Measurements from ENCODE around the gene WDR5B. TPM values are rescaled to one million over a fixed set of nuclear protein-coding genes. Genes with fewer than 3 reads are reported as not detected.

The WDR5B gene
- 5.6 and 9.2 TPM in 2 replicates for total RNA-seq (2012; rRNA removed)
- 2.3 and 3.1 TPM in 2 replicates for polyA plus RNA-seq (2012; rRNA removed)
- polyA plus RNA-seq (2012; cell fraction: cytosol; rRNA removed): 0.48 TPM in 2 replicates
- 0.33 and 1.4 TPM in 2 replicates for polyA plus RNA-seq (2012; cell fraction: nucleus; rRNA removed; ENCODE audit: low replicate concordance)
- percentile 60 among the genes with signal in this experiment for Bru-seq, nascent RNA
- BruChase-seq, experiment 1, labeled RNA remaining after a 6-hour chase: percentile 53 among the genes with signal in this experiment
- BruChase-seq, experiment 2, labeled RNA remaining after a 2-hour chase: percentile 80 among the genes with signal in this experiment
- long read RNA-seq, transcript WDR5B-201 (1 exons, 3,720 nt): major isoform, 12 of 12 reads
- long read RNA-seq, partial matches to known transcripts: 0 of 12 reads
- long read RNA-seq, other reads (novel, unspliced or antisense): 0 of 12 reads

DNA sequence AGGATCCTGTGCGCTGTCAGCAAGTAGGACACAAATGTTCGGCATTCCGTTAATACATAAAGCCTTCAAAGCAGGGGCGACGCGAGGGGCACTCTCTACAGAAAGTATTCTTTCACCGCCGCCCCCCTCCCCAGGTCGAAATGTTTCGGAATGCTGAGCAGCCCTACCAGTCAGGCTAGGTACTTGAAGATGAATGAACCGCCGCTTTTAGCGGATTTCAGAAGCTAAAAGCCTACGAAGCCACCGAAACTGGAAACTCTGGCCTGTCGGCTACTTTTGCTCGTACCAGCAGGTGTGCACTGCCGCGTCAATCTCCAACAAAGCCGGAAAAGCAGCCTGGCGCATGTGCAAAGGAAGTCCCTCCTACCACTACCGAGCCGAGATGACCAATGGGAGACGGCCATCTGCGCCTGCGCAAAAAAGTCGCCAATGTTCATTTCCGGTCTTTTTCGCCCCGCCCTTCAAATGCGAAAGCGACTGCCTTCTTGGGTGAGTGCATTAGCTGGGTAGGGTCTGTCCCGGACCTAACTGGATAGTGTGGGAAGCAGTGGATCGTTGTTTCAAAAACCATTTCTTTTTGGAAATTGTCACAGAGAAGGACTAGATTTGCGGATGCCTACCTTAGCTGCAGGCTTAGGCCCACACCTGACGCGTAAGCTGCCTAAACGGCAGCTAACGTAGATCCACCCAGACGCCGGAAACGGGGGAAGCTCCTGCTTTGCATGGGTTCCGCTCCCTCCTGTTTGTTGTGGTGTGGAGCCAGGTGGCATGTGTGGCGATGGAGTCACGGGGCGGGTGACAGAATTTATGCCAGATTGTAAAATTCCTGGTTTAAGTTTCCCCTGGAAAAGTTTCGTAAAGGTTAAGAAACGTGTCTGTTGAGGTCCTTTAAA is at the start of gene WDR5B:
WDR5B (minus strand) TSS at position 301 of the 893 bp plus-strand sequence. CDS start 534 bp downstream, outside the sequence.
- Histone ChIP-seq H2BK15ac (ENCODE audit: low read depth, low read length) (no peak within 1 kb of the TSS), H3K4me2 (ENCODE audit: low read depth, low read length) (peak within 1 kb of the TSS; percentile 93), H4K20me1 (ENCODE audit: insufficient read depth, low read length) (no peaks in the 10 kb centered on the region), H4K8ac (ENCODE audit: low read depth in 2 of 2, low read length in 2 of 2) (peak within 1 kb of the TSS; percentile 77 to 99), H2BK5ac (ENCODE audit: low read depth, low read length, poor library complexity, severe bottlenecking) (peak within 1 kb of the TSS; percentile 94), H3K9me1 (ENCODE audit: insufficient read depth, low read length) (peaks cover 3% of the 10 kb centered on the region), H3K27ac (ENCODE audit: insufficient read depth, low read length) (peak within 1 kb of the TSS; percentile 84), H4K91ac (ENCODE audit: insufficient read depth, low read depth, low read length) (peak within 1 kb of the TSS; percentile 89), H3K36me3 (ENCODE audit: control insufficient read depth, insufficient read depth, low read length) (no peaks in the 10 kb centered on the region), H3K27me3 (ENCODE audit: control insufficient read depth, insufficient read depth, low read length) (no peaks in the 10 kb centered on the region), H3K4ac (ENCODE audit: low read depth, low read length) (peak within 1 kb of the TSS; percentile 87), H3K4me1 (ENCODE audit: control insufficient read depth, insufficient read depth, low read length) (peaks cover 2% of the 10 kb centered on the region), H3K79me1 (ENCODE audit: low read depth in 1 of 2, low read length in 2 of 2) (peaks cover 26 to 49% of the 10 kb centered on the region in 2 experiments), H3K18ac (ENCODE audit: low read depth, low read length) (peak within 1 kb of the TSS; percentile 74), H3K56ac (ENCODE audit: extremely low read depth, insufficient read depth, low read length) (peak within 1 kb of the TSS; percentile 95), H3K9ac (ENCODE audit: low read depth, low read length) (peak within 1 kb of the TSS; percentile 86), H2AK9ac (replicated peaks; ENCODE audit: low read depth, low read length, poor library complexity) (peak within 1 kb of the TSS; percentile 84), H2AK5ac (ENCODE audit: low read depth, low read length) (peak within 1 kb of the TSS; percentile 59), H2BK120ac (ENCODE audit: low read depth, low read length) (peak within 1 kb of the TSS; percentile 42; the same call in 1 of the 2 replicates), H3K23ac (ENCODE audit: low read depth, low read length) (peak within 1 kb of the TSS; percentile 77), H3K4me3 (ENCODE audit: insufficient read depth, low read depth, low read length) (peak within 1 kb of the TSS; percentile 68), H4K5ac (ENCODE audit: low read depth, low read length) (peak within 1 kb of the TSS; percentile 92), H3K14ac (replicated peaks; ENCODE audit: low read depth, low read length) (peak within 1 kb of the TSS; percentile 95), H2BK20ac (ENCODE audit: low read depth, low read length) (no peak within 1 kb of the TSS), H3K9me3 (ENCODE audit: control insufficient read depth, insufficient read depth, low read length) (no peaks in the 10 kb centered on the region), H2AFZ (replicated peaks; ENCODE audit: low read length, poor library complexity) (peak within 1 kb of the TSS; percentile 92)
- DNase-seq (peak; percentile 96), ATAC-seq (ENCODE audit: low read depth) (peak; percentile 92)
- in situ Hi-C loops (cut with MboI; ENCODE audit: low sequenced_read_pairs) (no loop called here), dilution Hi-C loops (cut with HindIII; ENCODE audit: low sequenced_read_pairs, unreplicated experiment) (no loop called here), intact Hi-C loops (cut with micrococcal nuclease) (no loop called here)
- BruUV-seq (replicated peaks): TSS peak; percentile 76
- TF ChIP-seq MXI1 (IDR thresholded peaks at IDR 0.05; ENCODE audit: borderline replicate concordance, low read depth, low read length) (peak; percentile 68), CEBPB (IDR thresholded peaks at IDR 0.05; ENCODE audit: low read depth, low read length) (no peak), CHD1 (IDR thresholded peaks at IDR 0.05; ENCODE audit: low read depth, low read length) (no peak), SMC3 (IDR thresholded peaks at IDR 0.05; ENCODE audit: low read depth, low read length) (no peak), POLR2A (IDR thresholded peaks at IDR 0.05; ENCODE audit: low read depth, low read length) (peak; percentile 95), RFX5 (IDR thresholded peaks at IDR 0.05; ENCODE audit: low read depth, low read length) (no peak), MAZ (IDR thresholded peaks at IDR 0.05; ENCODE audit: borderline replicate concordance, low read depth, low read length) (no peak), ELK1 (IDR thresholded peaks at IDR 0.05; ENCODE audit: borderline replicate concordance, low read depth, low read length) (no peak), BHLHE40 (IDR thresholded peaks at IDR 0.05; ENCODE audit: low read depth, low read length) (0 out of 2 replicates have a peak, but pooled peaks have one; percentile 37)
- TF ChIP-seq, protein P1, sequence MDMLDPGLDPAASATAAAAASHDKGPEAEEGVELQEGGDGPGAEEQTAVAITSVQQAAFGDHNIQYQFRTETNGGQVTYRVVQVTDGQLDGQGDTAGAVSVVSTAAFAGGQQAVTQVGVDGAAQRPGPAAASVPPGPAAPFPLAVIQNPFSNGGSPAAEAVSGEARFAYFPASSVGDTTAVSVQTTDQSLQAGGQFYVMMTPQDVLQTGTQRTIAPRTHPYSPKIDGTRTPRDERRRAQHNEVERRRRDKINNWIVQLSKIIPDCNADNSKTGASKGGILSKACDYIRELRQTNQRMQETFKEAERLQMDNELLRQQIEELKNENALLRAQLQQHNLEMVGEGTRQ (IDR thresholded peaks at IDR 0.05; ENCODE audit: low read depth, low read length): peak; percentile 31; the same call in 1 of the 2 replicates
- ChIA-PET CTCF (interaction anchor here (1.0 kb wide), 1 partner anchor 32 kb away, joined by 3 read pairs; the partner anchor contains the start of genes FAM162A and MIX23), POLR2A (ENCODE audit: unreplicated experiment) (no interaction called here)
- WGBS, 2 experiments (ENCODE audit: extremely low coverage in 2 of 2, insufficient read length in 1 of 2): 0% methylated on average over 11 of the region's 48 CpGs; no CpG with 5 or more reads in 1 of the 2 experiments
